Spleen (tissue), 11 donors: ENCODE data around the gene DAAM2. TPM values are rescaled to one million over a fixed set of nuclear protein-coding genes. Genes with fewer than 3 reads are reported as not detected.

ENCODE experiments used
- DNase-seq: peaks from one replicate; pipeline ENCODE4 v3.0.0-alpha.2; 2020
- H3K27ac ChIP-seq, 8 donors: fragments of 200-600 bp; sonication (generic) in 7 of 8; 1 replicate in 4 of 8; 2 replicates in 4 of 8; pipeline versions ENCODE4 v1.5.0 to v1.8.0; 2016 to 2021; ENCODE audit warnings: inconsistent platforms in 4 of 8, mild to moderate bottlenecking in 4 of 8, moderate library complexity in 1 of 8
- H3K27me3 ChIP-seq, 7 donors: fragments of 200-600 bp; sonication (generic) in 6 of 7; replicated peaks in 1 of 7; 1 replicate in 4 of 7; 2 replicates in 3 of 7; pipeline versions ENCODE4 v1.5.0 to v1.8.0; 2016 to 2021; ENCODE audit warnings: inconsistent platforms in 3 of 7, mild to moderate bottlenecking in 1 of 7
- H3K36me3 ChIP-seq, 6 donors: fragments of 200-600 bp; sonication (generic) in 5 of 6; 1 replicate in 4 of 6; 2 replicates in 2 of 6; pipeline versions ENCODE4 v1.5.0 to v1.8.0; 2016 to 2021; ENCODE audit warnings: inconsistent platforms in 2 of 6
- H3K4me1 ChIP-seq, 6 donors: fragments of 200-600 bp; sonication (generic) in 5 of 6; 1 replicate in 3 of 6; 2 replicates in 3 of 6; pipeline versions ENCODE4 v1.5.0 to v1.8.0; 2016 to 2021; ENCODE audit warnings: inconsistent platforms in 3 of 6
- H3K4me3 ChIP-seq, 8 donors: fragments of 200-600 bp; sonication (generic) in 7 of 8; 1 replicate in 4 of 8; 2 replicates in 4 of 8; pipeline versions ENCODE4 v1.5.0 to v1.8.0; 2016 to 2021; ENCODE audit warnings: inconsistent platforms in 4 of 8, mild to moderate bottlenecking in 4 of 8, moderate library complexity in 2 of 8
- H3K9me3 ChIP-seq, 8 donors: fragments of 200-600 bp; sonication (generic) in 7 of 8; 1 replicate in 4 of 8; 2 replicates in 4 of 8; pipeline versions ENCODE4 v1.5.0 to v1.8.0; 2016 to 2021; ENCODE audit warnings: inconsistent platforms in 4 of 8
- CTCF ChIP-seq, 11 experiments: fragments of 200-600 bp in 7 of 11; fragments of 450-650 bp in 4 of 11; sonication (generic) in 4 of 11; IDR thresholded peaks in 8 of 11; conservative IDR thresholded peaks in 3 of 11; 1 replicate in 7 of 11; 2 replicates in 4 of 11; pipeline versions ENCODE4 v1.4.0 to v1.8.0; 2016 to 2021; ENCODE audit warnings: antibody characterized with exemption in 11 of 11, inconsistent platforms in 4 of 11, mild to moderate bottlenecking in 1 of 11
- POLR2A ChIP-seq, 3 donors: fragments of 450-650 bp; IDR thresholded peaks; one replicate each; pipeline ENCODE4 v1.5.1; 2017; ENCODE audit warnings: antibody characterized with exemption in 3 of 3, mild to moderate bottlenecking in 1 of 3
- POLR2AphosphoS5 ChIP-seq, 3 donors: sonication (generic); formaldehyde crosslinking; IDR thresholded peaks; one replicate each; pipeline ENCODE4 v1.5.1; 2017; ENCODE audit warnings: antibody characterized with exemption in 3 of 3
- WGBS, 5 donors: extraction: QIAGEN DNeasy Blood & Tissue Kit in 3 of 5; methylation state at CpG; one replicate each; pipeline versions ENCODE4 v1.1.5 to v1.1.7; 2013 to 2018; 5-methylcytosine and 5-hydroxymethylcytosine counted together
- intact Hi-C: fragments of 100-400 bp; cut with DNase I; formaldehyde crosslinking; loops from one replicate; pipeline ENCODE4 v1.15.0; 2023; ENCODE audit warnings: low total_unique reads
- polyA plus RNA-seq, 3 donors: library from polyadenylated mRNA; stranded (reverse); fragments of 200-250 nt; gene quantifications; one replicate each; pipeline ENCODE4 v1.2.1, GENCODE V29; 2013
- total RNA-seq, 7 donors: library from RNA; depleted of rRNA in 3 of 7; stranded (reverse); fragments of >200 nt in 3 of 7; fragmentation: NEBNext Ultra II Directional in 4 of 7; extraction: Animal tissue kit (Norgen Biotek cat#: 25700) in 4 of 7; gene quantifications; one replicate each; pipeline versions ENCODE4 v1.1.0 to v1.2.1, GENCODE V29; 2016 to 2021
- donor health status: healthy with polysubstance abuse.
- donor health status: DM: no; HTN: no; CAD: no; lungs with moderate emphysema.
- donor health status: DM: no; HTN: no; CAD: no.
- donor health status: Bipolar disorder and iron deficiency.
- donor health status: healthy.
- donor health status: DM: no; HTN: no; CAD: no.
- donor health status: DM: yes; HTN: yes; CAD: no.

DAAM2 gene
- total and polyA plus RNA-seq, 10 donors: 6.0 to 115 (median 73.8) TPM

DNA sequence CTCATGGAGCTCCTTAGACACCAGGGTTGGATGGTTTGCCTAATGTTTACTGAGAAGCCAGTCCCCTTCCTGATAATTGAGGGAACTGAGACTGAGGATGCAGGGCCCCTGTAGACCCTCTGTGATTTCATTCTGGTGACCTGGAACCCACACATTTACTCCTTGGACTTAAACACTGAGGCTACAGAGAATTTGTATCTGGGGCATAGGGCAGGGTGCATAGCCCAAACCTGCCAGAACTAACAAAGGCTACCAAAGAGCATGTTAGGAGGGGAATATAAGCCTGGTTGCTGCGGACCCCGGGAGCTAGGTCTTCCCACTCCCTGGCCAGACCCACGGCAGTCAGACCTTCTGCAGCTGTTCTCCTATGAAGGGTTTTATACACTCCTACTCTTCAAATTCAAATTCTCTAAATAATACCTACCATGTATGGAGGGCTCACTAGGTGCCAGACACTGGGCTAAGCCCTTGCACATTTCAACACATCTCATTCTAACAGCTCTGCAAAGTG is 19.7 kb downstream of the DAAM2 start:
- no peak for TF ChIP-seq POLR2A (IDR thresholded peaks at IDR 0.05)
- no peak for TF ChIP-seq CTCF (IDR thresholded peaks at IDR 0.05 in 8 of 11, conservative IDR thresholded peaks at IDR 0.05 in 3 of 11)
- no peak for TF ChIP-seq POLR2AphosphoS5 (IDR thresholded peaks at IDR 0.05)
- WGBS, 5 donors: 48 to 92% (median 80%) methylated on average over 3 of the region's 3 CpGs
- H3K27me3 ChIP-seq: peaks cover 0 to 18% (median 0%) of the 10 kb centered on the region in 7 donors
- peaks cover 0 to 79% (median 14%) of the 10 kb centered on the region in 6 donors for H3K4me1 ChIP-seq
- no peak overlapping the region for H3K4me3 ChIP-seq
- DNase-seq: no peak
- H3K36me3 ChIP-seq: no peaks in the 10 kb centered on the region
- H3K9me3 ChIP-seq: no peaks in the 10 kb centered on the region
- peak overlapping the region in 5 of 8 donors; percentile 33 to 94 (median 65) for H3K27ac ChIP-seq
- intact Hi-C loops: no loop called here

DNA sequence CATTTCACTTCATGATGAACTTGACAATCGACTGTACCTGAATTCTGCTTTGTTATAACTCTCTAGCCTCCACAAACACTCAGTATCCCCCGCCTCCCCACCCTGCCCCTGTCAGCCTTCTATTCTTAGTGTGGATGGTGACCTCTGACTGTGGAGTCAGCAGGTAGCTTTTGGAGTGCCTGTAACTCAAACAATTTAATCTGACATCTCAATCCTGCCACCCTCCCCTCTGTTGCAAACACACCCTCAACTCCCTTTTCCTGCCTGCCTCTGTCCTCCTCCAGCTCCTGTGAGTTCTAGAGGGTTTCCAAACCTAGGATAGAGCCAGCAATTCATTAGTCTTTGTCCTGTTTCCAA is 20.3 kb downstream of the DAAM2 start:
- Histone ChIP-seq H3K27me3 (peaks cover 0 to 18% (median 0%) of the 10 kb centered on the region in 7 donors), H3K4me3 (no peak overlapping the region), H3K27ac (peak overlapping the region in 5 of 8 donors; percentile 33 to 94 (median 65)), H3K4me1 (peaks cover 0 to 78% (median 14%) of the 10 kb centered on the region in 6 donors), H3K9me3 (no peaks in the 10 kb centered on the region), H3K36me3 (no peaks in the 10 kb centered on the region)
- TF ChIP-seq POLR2A (IDR thresholded peaks at IDR 0.05) (no peak), CTCF (IDR thresholded peaks at IDR 0.05 in 8 of 11, conservative IDR thresholded peaks at IDR 0.05 in 3 of 11) (no peak), POLR2AphosphoS5 (IDR thresholded peaks at IDR 0.05) (no peak)
- DNase-seq: no peak
- WGBS, 5 donors: 75 to 98% (median 88%) methylated on average over 2 of the region's 2 CpGs
- intact Hi-C loops: no loop called here

GRCh38 chr6:39812853-39813533 is 20.8 kb downstream of the DAAM2 start:
- Histone ChIP-seq H3K27me3 (peaks cover 0 to 18% (median 0%) of the 10 kb centered on the region in 7 donors), H3K4me1 (peaks cover 0 to 78% (median 14%) of the 10 kb centered on the region in 6 donors), H3K36me3 (no peaks in the 10 kb centered on the region), H3K9me3 (no peaks in the 10 kb centered on the region), H3K27ac (peak overlapping the region in 5 of 8 donors; percentile 42 to 94 (median 65)), H3K4me3 (no peak overlapping the region)
- DNase-seq: no peak
- TF ChIP-seq CTCF (IDR thresholded peaks at IDR 0.05 in 8 of 11, conservative IDR thresholded peaks at IDR 0.05 in 3 of 11): peak in 1 of 11 experiments; percentile 25
- no peak for TF ChIP-seq POLR2AphosphoS5 (IDR thresholded peaks at IDR 0.05)
- intact Hi-C loops: no loop called here
- 28 to 37% (median 31%) methylated on average over 8 to 9 of the region's 9 CpGs for WGBS, 5 donors

GRCh38 chr6:39814236-39814635 is 22.1 kb downstream of the DAAM2 start:
- Histone ChIP-seq H3K27me3 (peaks cover 0 to 12% (median 0%) of the 10 kb centered on the region in 7 donors), H3K9me3 (no peaks in the 10 kb centered on the region), H3K4me1 (peaks cover 0 to 78% (median 18%) of the 10 kb centered on the region in 6 donors), H3K4me3 (no peak overlapping the region), H3K27ac (peak overlapping the region in 3 of 8 donors; percentile 62 to 94 (median 65)), H3K36me3 (no peaks in the 10 kb centered on the region)
- intact Hi-C loops: no loop called here
- no peak for TF ChIP-seq POLR2A (IDR thresholded peaks at IDR 0.05)
- no peak for TF ChIP-seq CTCF (IDR thresholded peaks at IDR 0.05 in 8 of 11, conservative IDR thresholded peaks at IDR 0.05 in 3 of 11)
- TF ChIP-seq POLR2AphosphoS5 (IDR thresholded peaks at IDR 0.05): no peak
- WGBS, 5 donors: 87 to 96% (median 92%) methylated on average over 4 of the region's 4 CpGs
- DNase-seq: no peak
